GM19455 (cell line): ENCODE data around the gene RSBN1.
A peak's percentile ranks its signal among the peaks of the same experiment; 100 is the strongest.

Experiments used
- ATAC-seq: cut with Tn5 transposase; IDR thresholded peaks from one replicate; pipeline ENCODE4 v1.9.1; 2021; ENCODE audit not compliant: unreplicated experiment

Gene RSBN1

GRCh38 chr1:113813218-113813617 is 942 bp upstream of the RSBN1 start:
- ATAC-seq: no peak

DNA sequence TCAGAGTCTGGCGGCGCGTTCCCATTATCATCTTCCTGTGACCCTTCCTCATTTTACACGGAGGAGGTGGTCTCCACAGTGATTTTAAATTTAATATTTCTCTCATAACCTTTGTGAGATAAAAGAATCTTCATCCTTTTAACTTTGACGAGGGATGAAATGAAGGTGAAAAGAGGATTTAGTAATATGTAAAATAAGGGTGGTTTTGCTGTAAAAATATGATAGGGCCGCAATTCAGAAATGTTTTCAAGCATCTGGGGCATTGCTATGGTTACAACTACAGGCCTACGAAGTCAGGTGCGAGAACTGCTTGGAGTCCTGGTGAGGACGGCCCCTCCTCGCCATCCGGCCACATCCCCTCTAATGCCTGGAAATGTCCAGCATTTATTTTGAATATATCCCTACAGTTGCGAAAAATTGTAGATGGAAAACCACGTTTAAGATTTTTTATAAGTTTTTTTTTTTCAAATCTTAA is 422 bp upstream of the RSBN1 start:
- ATAC-seq: no peak

- ATAC-seq: peak; percentile 28
Observed at GRCh38 chr1:113811156-113811887, 954 bp downstream of the RSBN1 start.

DNA sequence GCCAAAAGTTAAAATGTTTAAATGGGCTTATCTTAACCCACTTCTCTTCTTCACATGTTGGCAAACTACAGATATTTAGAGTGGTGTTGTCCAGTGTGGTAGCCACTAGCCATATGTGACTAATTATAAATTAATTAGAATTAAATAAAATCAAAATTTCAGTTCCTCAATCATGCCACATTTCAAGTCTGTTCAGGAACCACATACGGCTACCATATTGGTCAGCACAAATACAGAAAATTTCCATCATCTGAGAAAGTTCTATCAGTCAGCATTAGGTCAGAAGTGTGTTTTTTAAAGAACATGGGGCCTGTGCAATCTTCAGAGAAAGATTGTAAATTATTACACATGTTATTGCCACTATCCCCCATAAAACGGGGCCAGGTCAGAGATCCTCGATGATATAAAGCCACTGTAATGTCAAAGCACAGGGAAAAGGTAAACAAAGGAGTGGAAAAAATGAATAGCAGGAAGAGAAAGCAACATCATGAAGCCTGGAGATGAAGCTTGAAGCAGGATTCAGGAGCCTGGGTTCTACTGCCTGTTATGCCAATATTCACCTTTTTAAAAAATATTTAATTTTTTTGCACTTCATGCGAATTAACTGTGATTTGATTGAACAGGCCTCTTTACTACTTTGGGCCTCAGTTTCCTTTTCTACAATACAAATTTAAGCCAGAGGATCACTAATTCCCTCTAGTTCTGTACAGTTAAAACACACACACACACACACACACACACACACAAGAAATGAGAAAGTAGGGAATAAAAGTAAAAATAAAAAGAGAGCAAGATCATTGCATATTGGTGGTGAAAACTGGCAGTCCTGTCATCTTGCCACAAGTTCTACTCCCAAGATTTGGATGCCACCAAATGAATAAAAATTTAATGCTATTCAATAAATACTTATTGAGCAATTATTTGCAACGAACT is 2.3 kb downstream of the RSBN1 start:
- no peak for ATAC-seq

- no peak for ATAC-seq
Observed at GRCh38 chr1:113808450-113809195, 3.7 kb downstream of the RSBN1 start.

DNA sequence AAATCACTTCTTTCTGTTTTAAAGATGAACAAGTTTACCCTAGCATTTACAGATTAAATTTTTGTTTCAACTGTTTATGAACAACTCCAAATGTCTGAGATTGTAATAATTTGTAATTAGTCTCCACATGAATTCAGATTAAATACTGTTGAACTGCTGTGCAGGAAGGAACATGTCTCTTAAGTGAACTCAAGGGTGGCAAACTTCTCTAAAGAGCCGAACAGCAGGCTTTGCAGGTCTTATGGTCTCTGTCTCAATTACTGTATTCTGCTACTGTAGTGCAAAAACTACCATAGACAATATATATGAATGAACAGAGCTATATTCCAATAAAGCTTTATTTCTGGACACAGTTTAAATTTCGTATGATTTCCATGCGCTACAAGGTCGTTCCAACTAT is 6.6 kb downstream of the RSBN1 start:
- no peak for ATAC-seq

- ATAC-seq: no peak
Observed at GRCh38 chr1:113805256-113805531, 7.1 kb downstream of the RSBN1 start.

- ATAC-seq: no peak
Observed at GRCh38 chr1:113804421-113805255, 7.6 kb downstream of the RSBN1 start.

DNA sequence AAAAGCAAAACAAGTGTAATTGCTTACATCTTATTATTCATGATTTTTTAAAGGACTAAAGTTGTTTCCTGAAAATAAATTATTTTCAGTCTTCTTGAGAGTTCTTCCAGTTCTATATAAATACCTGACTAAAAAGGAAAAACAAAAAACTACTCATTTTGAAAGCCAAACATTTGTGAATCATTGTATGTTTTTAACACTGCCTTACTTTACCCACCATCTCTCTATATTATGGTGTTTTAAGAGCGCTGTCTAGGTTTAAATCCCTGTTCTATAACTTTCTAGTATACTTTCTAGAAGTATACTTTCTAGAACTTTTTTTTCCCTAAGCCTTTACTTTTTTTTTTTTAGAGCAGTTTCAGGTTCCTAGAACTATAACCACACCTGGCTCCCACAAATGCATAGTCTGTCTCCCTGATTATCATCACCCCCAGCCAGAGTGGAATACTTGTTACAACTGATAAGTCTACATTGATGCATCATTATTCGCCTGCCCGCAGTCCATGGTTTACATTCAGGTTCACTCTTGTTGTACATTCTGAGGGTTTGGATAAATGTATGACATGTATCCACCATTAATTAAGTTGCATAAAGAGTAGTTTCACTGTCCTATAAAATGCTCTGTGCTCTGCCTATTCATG is 9.8 kb downstream of the RSBN1 start:
- no peak for ATAC-seq

- ATAC-seq: no peak
Observed at GRCh38 chr1:113800487-113800886, 11.8 kb downstream of the RSBN1 start.

DNA sequence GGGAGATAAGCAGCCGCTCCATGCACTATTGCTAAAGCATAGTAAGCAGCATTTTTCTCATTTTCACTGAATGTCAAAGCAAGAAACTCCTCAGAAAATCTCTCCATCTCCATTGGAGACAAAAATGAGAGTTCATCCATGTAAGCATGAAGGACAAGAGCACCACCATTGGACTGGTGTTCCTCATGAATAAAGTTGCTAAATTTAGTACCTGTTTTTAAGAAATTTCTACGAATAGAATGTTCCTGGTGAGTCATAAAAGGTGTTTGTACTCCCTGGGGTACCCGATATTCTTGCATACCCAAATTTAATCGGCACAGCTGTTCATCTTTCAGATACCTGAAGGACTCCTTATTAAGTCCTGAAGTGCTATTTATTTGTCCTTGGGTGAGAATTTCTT is 14.8 kb downstream of the RSBN1 start:
- no peak for ATAC-seq

GRCh38 chr1:113793878-113794834 is 18.1 kb downstream of the RSBN1 start:
- no peak for ATAC-seq

DNA sequence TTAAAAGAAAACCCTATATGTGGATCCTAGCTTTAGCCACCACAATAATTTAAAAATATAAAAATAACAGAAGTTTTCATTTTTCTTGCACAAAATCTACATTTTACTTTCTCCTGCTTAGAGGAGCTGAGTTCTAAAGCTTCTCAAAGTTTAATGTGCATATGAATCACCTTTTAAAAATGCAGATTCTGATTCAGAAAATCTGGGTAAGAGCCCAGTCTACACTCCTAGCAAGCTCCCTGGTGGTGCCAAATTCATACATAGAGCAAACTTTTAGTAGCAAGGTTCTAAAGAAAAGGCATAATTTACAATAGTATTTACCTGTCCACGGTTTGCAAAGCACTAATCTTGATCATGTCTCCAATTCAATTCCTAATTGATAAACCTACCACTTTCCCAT is 19.3 kb downstream of the RSBN1 start:
- no peak for ATAC-seq

- no peak for ATAC-seq
Observed at GRCh38 chr1:113792471-113792870, 19.8 kb downstream of the RSBN1 start.

GRCh38 chr1:113788802-113789201 is 23.5 kb downstream of the RSBN1 start:
- ATAC-seq: no peak

GRCh38 chr1:113787663-113788062 is 24.6 kb downstream of the RSBN1 start:
- ATAC-seq: no peak

DNA sequence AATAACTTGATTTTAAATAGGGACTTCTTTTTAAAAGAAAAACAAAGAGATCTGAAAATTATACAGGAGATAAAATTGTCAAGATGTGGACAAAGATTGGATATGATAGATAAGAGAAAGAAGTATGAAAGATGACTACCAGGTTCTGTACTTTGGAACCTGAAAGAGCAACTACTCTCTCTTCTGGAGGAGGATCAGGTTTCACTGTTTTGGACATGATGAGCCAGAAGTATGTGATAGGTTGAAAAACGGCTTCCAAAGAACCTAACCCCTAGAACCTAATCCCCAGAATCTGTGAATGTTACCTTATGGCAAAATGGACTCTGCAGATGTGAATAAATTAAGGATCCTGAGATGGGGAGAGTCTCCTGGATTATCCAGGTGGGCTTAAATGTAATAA is 26.2 kb downstream of the RSBN1 start:
- no peak for ATAC-seq

DNA sequence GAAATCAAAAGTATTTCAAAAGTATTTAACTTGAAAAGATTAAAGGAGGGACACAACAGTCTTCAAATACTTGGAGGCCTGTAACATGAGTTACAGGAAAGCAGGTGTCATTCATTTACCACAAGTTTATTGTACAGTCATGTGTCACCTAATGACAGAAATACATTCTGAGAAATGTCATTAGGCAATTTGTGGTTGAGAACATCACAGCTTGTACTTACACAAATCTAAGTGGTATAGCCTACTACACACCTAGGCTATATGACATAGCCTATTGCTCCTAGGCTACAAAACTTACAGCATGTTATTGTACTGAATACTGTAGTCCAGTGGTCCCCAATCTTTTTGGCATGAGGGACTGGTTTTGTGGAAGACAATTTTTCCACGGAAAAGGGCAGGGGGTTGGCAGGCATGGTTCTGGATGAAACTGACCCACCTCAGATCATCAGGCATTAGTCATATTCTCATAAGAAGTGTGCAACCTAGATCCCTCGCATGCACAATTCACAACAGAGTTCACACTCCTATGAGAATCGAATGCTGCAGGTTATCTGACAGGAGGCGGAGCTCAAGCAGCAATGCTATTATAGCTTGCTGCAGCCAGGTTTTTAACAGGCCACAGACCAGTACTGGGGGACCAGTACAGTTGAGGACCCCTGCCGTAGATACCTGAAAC is 28.0 kb downstream of the RSBN1 start:
- peak; percentile 57 for ATAC-seq
